NK-92 treated with Interleukin-12 subunit alpha and Interleukin-12 subunit beta, amount 100 ng/mL, for 24 hours (cell line): ENCODE results near the gene RNF217.
"Not testable (repeated sequence)": the region's sequence is repeated elsewhere in the genome, so short reads cannot be mapped to it uniquely, and the experiment has no call there.

ENCODE experiments used
- DNase-seq: peaks from one replicate; lab custom pipeline; 2025; lab: John Stamatoyannopoulos, UW

RNF217 gene

GRCh38 chr6:125015152-125015551, 52.9 kb downstream of the RNF217 start:
- DNase-seq: no peak

- no peak for DNase-seq
These were observed 55.9 kb downstream of the RNF217 start for GRCh38 chr6:125018136-125018535.

GRCh38 chr6:125019281-125019680, 57.0 kb downstream of the RNF217 start:
- DNase-seq: no peak

GRCh38 chr6:125019918-125020317, 57.7 kb downstream of the RNF217 start:
- no peak for DNase-seq

GRCh38 chr6:125020385-125020784, 58.1 kb downstream of the RNF217 start:
- no peak for DNase-seq

- no peak for DNase-seq
These were observed 60.3 kb downstream of the RNF217 start for GRCh38 chr6:125022391-125022989.

- DNase-seq: no peak
These were observed 63.1 kb downstream of the RNF217 start for GRCh38 chr6:125025164-125025854.

- no peak for DNase-seq
These were observed 65.0 kb downstream of the RNF217 start for GRCh38 chr6:125027287-125027686.

- DNase-seq: no peak
These were observed 68.7 kb downstream of the RNF217 start for GRCh38 chr6:125030969-125031368.

- DNase-seq: no peak
These were observed 69.1 kb downstream of the RNF217 start for GRCh38 chr6:125031385-125031784.

- DNase-seq: not testable (repeated sequence)
These were observed 72.7 kb downstream of the RNF217 start for GRCh38 chr6:125034929-125035328.

- DNase-seq: not testable (repeated sequence)
These were observed 74.2 kb downstream of the RNF217 start for GRCh38 chr6:125036486-125036885.

GRCh38 chr6:125037827-125038226, 75.6 kb downstream of the RNF217 start:
- no peak for DNase-seq

- no peak for DNase-seq
These were observed 76.7 kb downstream of the RNF217 start for GRCh38 chr6:125038925-125039324.

GRCh38 chr6:125041740-125042459, 79.7 kb downstream of the RNF217 start:
- DNase-seq: no peak

- DNase-seq: no peak
These were observed 81.8 kb downstream of the RNF217 start for GRCh38 chr6:125044066-125044465.

- DNase-seq: no peak
These were observed 82.4 kb downstream of the RNF217 start for GRCh38 chr6:125044667-125045066.

- DNase-seq: no peak
These were observed 84.1 kb downstream of the RNF217 start for GRCh38 chr6:125046107-125046925.

GRCh38 chr6:125048274-125048673, 86.0 kb downstream of the RNF217 start:
- no peak for DNase-seq

- no peak for DNase-seq
These were observed 88.6 kb downstream of the RNF217 start for GRCh38 chr6:125050663-125051318.

GRCh38 chr6:125053809-125054208, 91.6 kb downstream of the RNF217 start:
- no peak for DNase-seq

GRCh38 chr6:125054331-125054730, 92.1 kb downstream of the RNF217 start:
- DNase-seq: no peak
